KBM-7 (cell line): ENCODE measurements around the gene GNB1.
A peak's percentile ranks its signal among the peaks of the same experiment; 100 is the strongest.

Experiments
- DNase-seq: peaks from one replicate; pipeline ENCODE4 v3.0.0-alpha.2; 2015
- in situ Hi-C: fragments of 300-500 bp; cut with MboI; formaldehyde crosslinking; loops from 2 replicates; pipeline ENCODE4 v1.14.3; 2020; ENCODE audit warnings: low sequenced_read_pairs, low pct_unique_long_range_greater_than_20kb, mixed read lengths

GNB1 gene

GRCh38 chr1:1778663-1779319 lies 112.1 kb downstream of the GNB1 start:
- peak; percentile 82 for DNase-seq
- in situ Hi-C loops, result no loop called here

- no peak for DNase-seq
- in situ Hi-C loops, result no loop called here
Observed at GRCh38 chr1:1777950-1778662, 112.8 kb downstream of the GNB1 start, which contains the start of gene NADK. Gene NADK (minus strand): TSS chr1:1778470. CDS start chr1:1765406, 13,064 bp downstream.

- peak; percentile 17 for DNase-seq
- in situ Hi-C loops, result no loop called here
Observed at GRCh38 chr1:1777583-1777899, 113.3 kb downstream of the GNB1 start.

GRCh38 chr1:1776672-1777582 lies 114.0 kb downstream of the GNB1 start:
- in situ Hi-C loops, result no loop called here
- DNase-seq, result peak; percentile 8

DNA sequence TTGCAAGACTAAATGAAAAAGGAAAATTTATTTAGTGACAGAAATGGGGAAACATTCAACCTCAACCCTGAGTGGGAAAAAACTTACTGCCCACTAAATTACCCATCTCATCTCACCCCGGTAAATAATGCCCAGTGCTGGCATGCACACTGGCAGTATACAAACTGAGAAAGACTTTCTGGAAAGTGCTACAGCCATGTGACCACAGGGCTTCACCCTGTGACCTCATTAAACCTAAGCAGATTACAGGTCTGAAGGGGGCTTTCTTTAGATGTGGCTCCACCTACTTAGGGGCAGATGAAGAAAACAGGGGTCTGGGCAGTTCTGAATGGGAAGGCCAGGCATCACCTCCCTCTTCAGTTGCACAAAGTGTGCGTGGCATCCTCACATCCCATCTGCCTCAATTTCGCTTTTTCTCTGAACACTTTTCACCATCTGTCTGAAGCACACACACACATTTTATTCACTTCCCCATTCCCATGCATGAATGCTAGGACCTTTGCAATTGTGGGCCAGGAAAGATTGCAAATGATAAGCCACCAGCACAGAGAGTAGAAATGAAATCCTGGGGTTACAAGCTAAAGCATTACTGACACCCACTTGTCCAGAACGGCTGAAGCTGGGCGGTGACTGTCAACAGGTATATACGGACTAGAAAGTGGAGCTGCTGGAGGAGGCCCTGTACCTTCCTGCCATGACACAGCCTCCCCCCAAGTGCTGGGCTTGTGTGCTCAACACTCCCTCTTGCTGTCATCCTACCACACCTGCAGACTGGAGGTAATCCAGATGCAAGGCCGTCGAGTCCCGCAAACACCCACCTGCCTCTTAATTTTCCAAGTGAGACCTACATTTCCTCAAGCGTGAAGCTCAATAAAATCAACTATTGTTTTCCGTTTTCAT lies 115.3 kb downstream of the GNB1 start:
- in situ Hi-C loops, result no loop called here
- DNase-seq, result peak; percentile 85

DNA sequence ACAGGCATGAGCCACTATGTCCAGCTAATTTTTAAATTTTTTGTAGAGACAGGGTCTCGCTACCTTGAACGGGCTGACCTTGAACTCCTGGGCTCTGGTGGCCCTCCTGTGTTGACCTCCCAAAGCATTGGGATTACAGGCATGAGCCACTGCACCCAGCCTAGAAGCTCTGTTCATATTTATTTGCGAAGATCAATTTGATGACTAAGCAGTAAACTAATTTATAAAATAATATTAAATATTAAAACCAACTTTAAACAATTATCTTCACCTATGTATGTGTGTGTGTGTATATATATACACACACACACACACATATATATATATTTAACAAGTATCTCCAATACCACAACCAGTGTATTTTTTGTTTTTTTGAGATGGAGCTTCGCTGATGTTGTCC lies 117.0 kb downstream of the GNB1 start:
- in situ Hi-C loops, result no loop called here
- no peak for DNase-seq

- in situ Hi-C loops, result no loop called here
- no peak for DNase-seq
Observed at GRCh38 chr1:1771096-1771495, 119.8 kb downstream of the GNB1 start.

DNA sequence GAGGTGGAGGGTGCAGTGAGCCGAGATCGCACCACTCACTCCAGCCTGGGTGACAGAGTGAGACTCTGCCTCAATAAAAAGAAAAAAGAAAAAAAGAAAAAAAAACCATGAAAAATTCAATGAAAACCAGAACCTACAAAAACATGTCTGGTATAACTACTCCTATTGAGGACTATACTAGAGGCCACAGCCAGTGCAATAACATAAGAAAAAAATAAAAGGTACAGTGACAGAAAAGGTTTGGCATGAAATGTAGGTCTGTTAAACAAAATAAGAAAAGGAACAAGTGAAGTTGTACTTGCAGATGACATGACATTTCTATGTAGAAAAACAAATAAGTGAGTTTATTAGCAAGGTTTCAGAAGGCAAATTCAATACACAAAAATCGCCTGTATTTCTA lies 120.8 kb downstream of the GNB1 start:
- no peak for DNase-seq
- in situ Hi-C loops, result no loop called here

DNA sequence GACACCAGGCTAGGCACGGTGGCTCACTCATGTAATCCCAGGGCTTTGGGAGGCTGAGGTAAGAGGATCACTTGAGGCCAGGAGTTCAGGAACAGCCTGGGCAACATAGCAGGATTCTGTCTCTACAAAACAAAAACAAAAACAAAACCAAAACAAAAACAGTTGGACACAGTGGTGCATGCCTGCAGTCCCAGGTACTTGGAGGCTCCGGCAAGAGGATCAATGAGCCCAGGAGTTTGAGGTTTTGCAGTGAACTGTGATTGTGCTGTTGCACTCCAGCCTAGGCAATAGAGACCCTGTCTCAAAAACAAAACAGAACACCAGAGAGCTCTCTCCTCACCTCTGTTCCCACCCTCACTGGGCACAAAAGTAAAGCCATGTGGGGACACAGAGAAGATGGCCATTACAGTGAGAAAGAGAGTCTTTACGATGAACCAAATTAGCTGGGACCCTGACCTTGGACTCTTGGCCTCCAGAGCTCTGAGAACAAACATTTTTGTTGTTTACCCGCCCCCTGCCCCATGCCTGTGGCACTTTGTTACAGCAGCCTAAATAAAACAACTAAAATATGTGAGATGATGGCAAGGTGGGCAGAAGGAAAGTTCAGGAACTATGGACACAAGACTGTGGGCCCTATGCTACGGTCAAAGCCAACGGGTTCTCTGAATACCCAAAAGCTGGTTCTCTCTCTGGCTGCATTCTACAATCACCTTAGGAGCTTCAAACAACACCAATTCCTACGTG lies 122.5 kb downstream of the GNB1 start:
- in situ Hi-C loops, result no loop called here
- DNase-seq, result no peak

- in situ Hi-C loops, result no loop called here
Observed at GRCh38 chr1:1764876-1765470, 125.9 kb downstream of the GNB1 start.

GRCh38 chr1:1763657-1764621 lies 126.9 kb downstream of the GNB1 start:
- in situ Hi-C loops, result no loop called here
- peak; percentile 11 for DNase-seq

More at GRCh38 chr1:1764876-1765470, 125.9 kb downstream of the GNB1 start:
- no peak for DNase-seq

GRCh38 chr1:1761504-1762376 lies 129.1 kb downstream of the GNB1 start:
- in situ Hi-C loops, result no loop called here
- no peak for DNase-seq

GRCh38 chr1:1760715-1761114 lies 130.2 kb downstream of the GNB1 start:
- in situ Hi-C loops, result no loop called here
- DNase-seq, result no peak

DNA sequence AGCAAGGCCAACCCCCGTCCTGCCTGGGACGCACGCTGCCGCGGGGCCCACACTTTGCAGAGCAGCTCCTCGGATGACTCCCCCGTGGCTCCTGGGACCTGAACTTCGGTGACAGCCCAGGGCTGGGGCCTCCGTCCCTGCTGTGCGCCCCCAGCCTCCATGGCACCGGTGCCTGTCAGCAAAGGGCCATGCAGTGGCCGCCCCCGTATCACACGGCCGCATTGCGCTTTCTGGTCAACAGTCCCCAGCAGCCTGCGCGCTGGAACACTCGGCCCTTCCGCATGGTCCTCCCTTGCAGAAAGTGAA lies 130.6 kb downstream of the GNB1 start:
- in situ Hi-C loops, result no loop called here
- no peak for DNase-seq

DNA sequence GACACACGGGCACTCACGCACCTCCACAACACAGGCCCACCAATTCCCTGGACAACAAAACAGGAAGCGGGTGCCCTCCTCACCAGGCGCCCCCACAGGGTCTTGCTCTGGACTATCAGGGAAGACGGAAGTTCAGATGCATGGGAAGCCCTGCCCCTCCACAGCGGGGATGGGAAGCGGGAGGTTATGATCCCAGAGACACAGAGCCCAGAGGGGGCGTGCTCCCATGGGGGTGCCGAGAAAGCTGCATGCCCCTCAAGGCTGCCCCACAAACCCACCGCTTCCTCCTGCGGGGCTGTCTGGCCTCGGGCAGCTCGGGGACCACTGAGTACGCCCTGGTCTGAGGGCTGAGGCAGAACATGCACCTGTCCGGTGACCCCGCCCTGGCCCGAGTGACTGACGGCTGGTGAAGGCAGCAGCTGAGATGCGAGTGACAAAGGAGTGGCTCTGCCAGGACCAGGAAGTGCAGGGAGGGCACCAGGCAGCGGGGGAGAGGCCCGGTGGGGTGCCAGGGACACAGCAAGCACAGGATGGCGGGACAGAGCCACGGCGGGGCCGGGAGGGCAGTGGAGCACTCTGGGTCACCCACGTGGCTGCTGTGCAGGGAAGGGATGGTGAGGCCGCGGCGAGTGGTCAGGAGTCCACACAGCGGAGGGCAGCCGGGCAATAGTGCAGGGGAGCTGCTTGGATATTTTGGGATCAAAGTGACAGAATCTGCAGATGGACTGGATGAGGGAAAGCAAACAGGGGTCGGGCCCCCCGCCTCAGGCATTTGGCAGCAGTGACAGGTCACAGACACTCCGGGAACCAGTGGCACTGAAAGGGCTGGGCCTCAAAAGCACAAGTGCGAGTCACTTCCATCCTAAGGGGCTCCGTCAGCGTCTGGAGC lies 131.2 kb downstream of the GNB1 start:
- DNase-seq, result no peak
- in situ Hi-C loops, result no loop called here
